VCaP (cell line): Measurements from ENCODE around the gene WFIKKN1.

Experiments
- H3K27ac ChIP-seq: fragments of 450-650 bp; 2 replicates; pipeline ENCODE4 v1.5.1; 2017
- TF ChIP-seq, protein P1 (sequence below): fragments of 450-650 bp; conservative IDR thresholded peaks from 2 replicates; pipeline ENCODE4 v1.5.1; 2017; ENCODE audit warnings: mild to moderate bottlenecking, moderate library complexity

The WFIKKN1 gene

DNA sequence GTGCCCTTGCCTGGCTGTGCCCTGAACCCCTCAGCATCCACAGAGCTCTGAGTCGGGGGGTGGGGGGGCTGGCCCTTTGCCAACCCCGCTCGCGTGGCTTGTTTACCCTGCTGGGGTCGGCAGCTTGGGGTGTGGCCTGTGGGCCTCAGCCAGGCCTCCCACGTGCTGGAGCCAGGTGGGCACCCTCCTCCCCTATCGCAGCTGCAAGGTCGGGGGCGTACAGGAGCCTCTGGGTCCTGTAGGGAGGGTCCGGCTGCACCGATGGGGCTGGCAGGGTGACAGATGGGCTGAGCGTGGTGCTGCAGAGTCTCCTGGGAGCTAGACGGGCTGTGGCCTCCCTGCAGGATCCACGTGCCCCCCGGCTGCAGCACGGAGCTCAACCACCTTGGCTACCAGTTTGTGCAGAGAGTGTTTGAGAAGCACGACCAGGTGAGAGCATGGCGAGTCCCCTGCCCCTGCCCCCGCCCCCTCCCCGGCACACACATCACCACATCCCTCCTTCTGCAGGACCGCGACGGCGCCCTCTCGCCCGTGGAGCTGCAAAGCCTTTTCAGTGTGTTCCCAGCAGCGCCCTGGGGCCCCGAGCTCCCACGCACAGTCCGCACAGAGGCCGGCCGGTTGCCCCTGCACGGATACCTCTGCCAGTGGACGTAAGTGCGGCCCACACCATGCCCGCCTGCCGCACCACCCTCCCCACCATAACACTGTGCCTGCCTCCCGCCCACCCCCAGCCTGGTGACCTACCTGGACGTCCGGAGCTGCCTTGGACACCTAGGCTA lies 40.8 kb downstream of the WFIKKN1 start:
- no peak overlapping the region for H3K27ac ChIP-seq
- TF ChIP-seq, protein P1, sequence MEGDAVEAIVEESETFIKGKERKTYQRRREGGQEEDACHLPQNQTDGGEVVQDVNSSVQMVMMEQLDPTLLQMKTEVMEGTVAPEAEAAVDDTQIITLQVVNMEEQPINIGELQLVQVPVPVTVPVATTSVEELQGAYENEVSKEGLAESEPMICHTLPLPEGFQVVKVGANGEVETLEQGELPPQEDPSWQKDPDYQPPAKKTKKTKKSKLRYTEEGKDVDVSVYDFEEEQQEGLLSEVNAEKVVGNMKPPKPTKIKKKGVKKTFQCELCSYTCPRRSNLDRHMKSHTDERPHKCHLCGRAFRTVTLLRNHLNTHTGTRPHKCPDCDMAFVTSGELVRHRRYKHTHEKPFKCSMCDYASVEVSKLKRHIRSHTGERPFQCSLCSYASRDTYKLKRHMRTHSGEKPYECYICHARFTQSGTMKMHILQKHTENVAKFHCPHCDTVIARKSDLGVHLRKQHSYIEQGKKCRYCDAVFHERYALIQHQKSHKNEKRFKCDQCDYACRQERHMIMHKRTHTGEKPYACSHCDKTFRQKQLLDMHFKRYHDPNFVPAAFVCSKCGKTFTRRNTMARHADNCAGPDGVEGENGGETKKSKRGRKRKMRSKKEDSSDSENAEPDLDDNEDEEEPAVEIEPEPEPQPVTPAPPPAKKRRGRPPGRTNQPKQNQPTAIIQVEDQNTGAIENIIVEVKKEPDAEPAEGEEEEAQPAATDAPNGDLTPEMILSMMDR: no peak

DNA sequence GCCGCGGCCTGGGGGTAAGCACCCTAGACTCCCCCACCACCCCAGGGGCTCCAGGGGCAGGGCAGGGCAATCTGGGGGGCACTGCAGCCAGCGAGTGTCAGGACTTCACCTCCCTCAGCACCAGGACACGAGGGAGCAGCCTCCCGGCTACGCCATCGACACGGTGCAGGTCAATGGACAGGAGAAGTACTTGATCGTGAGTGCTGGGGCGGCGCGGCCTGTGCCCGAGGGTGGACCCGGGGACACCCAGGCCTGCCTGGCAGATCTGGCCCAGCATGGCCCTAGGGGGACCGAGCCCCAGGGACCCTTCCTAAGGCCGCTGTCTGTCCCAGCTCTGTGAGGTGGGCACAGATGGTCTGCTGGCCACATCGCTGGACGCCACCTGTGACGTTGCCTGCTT lies 41.6 kb downstream of the WFIKKN1 start:
- H3K27ac ChIP-seq: no peak overlapping the region

GRCh38 chr16:672851-673250 lies 42.1 kb downstream of the WFIKKN1 start:
- H3K27ac ChIP-seq: no peak overlapping the region
- TF ChIP-seq, protein P1: no peak

More for the DNA sequence above, 41.6 kb downstream of the WFIKKN1 start:
- TF ChIP-seq, protein P1: no peak

DNA sequence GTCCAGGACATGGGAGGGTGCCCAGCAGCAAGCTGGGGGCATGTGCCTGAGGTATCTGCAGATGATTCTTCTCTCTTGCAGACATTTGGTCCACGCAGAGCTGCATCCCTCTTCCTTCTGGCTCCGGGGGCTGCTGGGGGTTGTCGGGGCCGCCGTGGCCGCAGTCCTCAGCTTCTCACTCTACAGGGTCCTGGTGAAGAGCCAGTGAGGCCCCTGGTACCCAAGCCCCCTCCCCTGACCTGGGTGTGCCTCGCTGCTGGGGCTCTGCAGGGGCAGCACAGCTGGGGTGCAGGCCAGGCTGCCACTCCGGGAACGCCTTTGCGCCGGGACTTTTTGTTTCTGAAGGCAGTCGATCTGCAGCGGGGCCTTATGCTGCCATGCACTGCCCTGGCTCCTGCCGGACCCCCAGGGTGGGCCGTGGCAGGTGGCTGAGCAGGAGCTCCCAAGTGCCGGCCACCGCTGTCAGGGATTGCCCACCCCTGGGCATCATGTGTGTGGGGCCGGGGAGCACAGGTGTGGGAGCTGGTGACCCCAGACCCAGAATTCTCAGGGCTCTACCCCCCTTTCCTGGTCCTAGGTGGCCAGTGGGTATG lies 42.7 kb downstream of the WFIKKN1 start:
- TF ChIP-seq, protein P1: no peak

DNA sequence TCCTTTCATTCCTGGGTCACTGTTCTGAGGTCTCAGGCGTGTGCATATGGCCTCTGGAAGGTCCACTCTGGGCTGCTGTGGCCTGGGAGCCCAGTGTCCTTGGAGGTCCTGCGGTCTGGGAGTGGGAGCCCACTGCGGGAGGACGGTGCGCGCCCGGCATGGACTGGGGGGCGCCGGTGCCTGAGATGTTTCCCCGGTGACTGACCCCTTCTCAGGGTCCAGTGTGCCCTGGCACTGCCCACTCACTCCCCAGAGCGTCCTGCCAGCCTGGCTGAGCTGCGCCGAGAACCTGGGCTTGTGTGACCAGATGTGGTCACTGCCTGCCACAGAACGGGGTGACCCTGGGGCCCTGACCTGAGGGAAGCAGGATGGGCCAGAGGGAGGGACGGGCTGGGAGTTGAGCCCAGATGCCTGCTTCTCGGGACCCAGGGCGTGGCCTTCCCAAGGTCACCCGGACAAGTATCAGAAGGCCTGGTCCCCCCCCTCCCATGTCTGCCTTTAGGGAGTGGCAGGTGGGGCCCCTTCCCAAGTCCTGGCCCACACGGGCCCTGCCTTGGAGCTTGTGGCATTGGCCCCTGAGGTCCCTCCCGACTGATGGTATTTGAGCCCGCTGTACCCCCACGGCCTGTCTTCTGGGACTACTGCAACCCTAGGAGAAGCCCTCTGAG lies 43.6 kb downstream of the WFIKKN1 start:
- TF ChIP-seq, protein P1: no peak
- H3K27ac ChIP-seq: peak overlapping the region; percentile 62

More for the DNA sequence above, 42.7 kb downstream of the WFIKKN1 start:
- H3K27ac ChIP-seq: no peak overlapping the region

DNA sequence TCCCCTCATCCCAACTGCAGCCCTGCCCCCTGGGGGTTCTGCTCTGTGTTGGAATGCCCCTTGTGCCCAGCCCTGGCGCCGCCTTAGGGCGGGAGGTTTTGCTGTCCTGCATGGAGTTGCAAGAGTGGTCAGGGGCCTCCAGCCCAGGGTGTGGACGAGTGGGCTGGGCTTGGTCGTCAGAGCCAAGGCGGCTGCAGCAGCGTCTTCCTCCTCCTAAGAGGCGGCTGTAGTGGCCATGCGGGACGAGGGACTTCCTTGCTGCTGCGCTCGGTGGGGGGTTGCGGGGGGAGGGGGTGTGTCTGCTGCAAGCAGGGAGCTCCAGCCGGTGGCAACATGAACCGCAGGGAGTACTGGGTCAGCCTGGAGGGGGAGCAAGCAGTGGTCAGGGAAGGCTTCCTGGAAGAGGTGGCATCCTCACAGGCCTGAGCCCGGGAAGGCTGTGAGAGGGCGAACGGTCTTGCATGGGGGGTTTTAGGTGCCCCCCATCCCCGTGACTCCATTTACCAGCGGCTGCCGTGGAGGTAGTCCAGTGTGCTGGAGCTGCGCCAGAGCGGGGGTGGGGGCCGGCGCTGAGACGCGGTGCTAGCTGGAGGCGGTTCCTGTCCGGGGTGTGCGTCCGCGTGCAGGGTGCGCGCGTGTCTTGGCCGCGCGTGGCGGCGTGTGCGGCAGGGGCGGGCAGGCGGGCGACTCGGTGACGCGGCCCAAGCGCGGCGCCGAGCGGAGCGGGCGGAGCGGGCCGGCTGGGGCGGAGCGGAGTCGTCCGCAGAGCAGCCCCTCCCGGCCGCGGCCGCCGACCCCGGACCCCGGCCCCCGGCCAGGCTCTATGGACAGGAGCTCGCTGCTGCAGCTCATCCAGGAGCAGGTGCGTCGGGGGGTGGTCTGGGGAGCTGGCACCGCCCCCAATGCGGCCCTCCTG lies 44.4 kb downstream of the WFIKKN1 start, which contains the start of gene RHBDL1:
TSS of gene RHBDL1 (plus strand) at position 704 of the 916 bp plus-strand sequence. CDS start at position 824, 120 bp downstream.
- TF ChIP-seq, protein P1: no peak
- peak within 1 kb of the TSS; percentile 62 for H3K27ac ChIP-seq
